NCI-H1092 (cell line): ENCODE results near the gene MRPS2.
"Not testable (repeated sequence)": the region's sequence is repeated elsewhere in the genome, so short reads cannot be mapped to it uniquely, and the experiment has no call there.

Experiments used
- DNase-seq: peaks from one replicate; lab custom pipeline; 2025; lab: John Stamatoyannopoulos, UW

MRPS2 gene

GRCh38 chr9:135534826-135535225 lies 34.3 kb downstream of the MRPS2 start:
- not testable (repeated sequence) for DNase-seq

GRCh38 chr9:135535631-135536030 lies 35.1 kb downstream of the MRPS2 start:
- DNase-seq = not testable (repeated sequence)

- DNase-seq = no peak
These were observed 35.7 kb downstream of the MRPS2 start for GRCh38 chr9:135536216-135536615.

GRCh38 chr9:135543262-135543894 lies 42.9 kb downstream of the MRPS2 start:
- not testable (repeated sequence) for DNase-seq

GRCh38 chr9:135544981-135545635 lies 44.6 kb downstream of the MRPS2 start:
- DNase-seq = no peak

- DNase-seq = not testable (repeated sequence)
These were observed 45.2 kb downstream of the MRPS2 start, which contains the start of gene OBP2A for GRCh38 chr9:135545646-135546176. TSS of gene OBP2A (plus strand) at chr9:135546126. CDS start at chr9:135546181, 55 bp downstream.

GRCh38 chr9:135546792-135547617 lies 46.5 kb downstream of the MRPS2 start:
- DNase-seq = not testable (repeated sequence)

- no peak for DNase-seq
These were observed 47.6 kb downstream of the MRPS2 start for GRCh38 chr9:135547756-135548736.

GRCh38 chr9:135549478-135550343 lies 49.2 kb downstream of the MRPS2 start:
- DNase-seq = not testable (repeated sequence)

GRCh38 chr9:135550344-135550918 lies 49.9 kb downstream of the MRPS2 start:
- DNase-seq = no peak

GRCh38 chr9:135551031-135551430 lies 50.5 kb downstream of the MRPS2 start:
- no peak for DNase-seq

- no peak for DNase-seq
These were observed 51.0 kb downstream of the MRPS2 start for GRCh38 chr9:135551456-135551855.

- no peak for DNase-seq
These were observed 51.7 kb downstream of the MRPS2 start for GRCh38 chr9:135552021-135552697.

- no peak for DNase-seq
These were observed 52.3 kb downstream of the MRPS2 start for GRCh38 chr9:135552698-135553171.
